Caco-2 (cell line): Measurements from ENCODE around the gene CNIH3. TPM values are rescaled to one million over a fixed set of nuclear protein-coding genes. Genes with fewer than 3 reads are reported as not detected.
A peak's percentile ranks its signal among the peaks of the same experiment; 100 is the strongest.

ENCODE experiments used
- BruUV-seq: library from RNA; stranded (reverse); fragments of 400-500 nt; replicated peaks from 2 replicates; lab custom pipeline; 2021; lab: Mats Ljungman, UMichigan
- CTCF ChIA-PET: fragments of 300-600 bp; sonication (Branson Sonifier 250); formaldehyde crosslinking; loops from one replicate; lab custom pipeline; 2022; ENCODE audit warnings: antibody characterized with exemption; lab: Charles Lee
- POLR2A ChIA-PET: fragments of 300-600 bp; sonication (Branson Sonifier 250); formaldehyde crosslinking; loops from one replicate; lab custom pipeline; 2022; ENCODE audit warnings: antibody characterized with exemption; lab: Charles Lee
- DNase-seq, 2 experiments: peaks; one replicate each; pipeline versions ENCODE4 v3.0.0 to v3.0.0-alpha.2; 2020 to 2022
- H3K27me3 ChIP-seq: replicated peaks from 2 replicates; pipeline ENCODE4 v1.6.0; 2011; ENCODE audit warnings: low read length; ENCODE audit not compliant: control insufficient read depth, insufficient read depth
- H3K36me3 ChIP-seq: 2 replicates; pipeline ENCODE4 v1.5.1; 2011; ENCODE audit warnings: low read length; ENCODE audit not compliant: control insufficient read depth, insufficient read depth
- H3K4me1 ChIP-seq: fragments of 250-450 bp; sonication (Bioruptor Pico); 2 replicates; pipeline ENCODE4 v1.5.1; 2020; ENCODE audit warnings: mild to moderate bottlenecking
- H3K4me3 ChIP-seq: 2 replicates; pipeline ENCODE4 v1.5.1; 2011; ENCODE audit warnings: low read depth, mild to moderate bottlenecking, control low read depth, low read length
- H3K9me3 ChIP-seq: fragments of 250-450 bp; sonication (Bioruptor Pico); 2 replicates; pipeline ENCODE4 v1.5.1; 2020; ENCODE audit warnings: mild to moderate bottlenecking, moderate library complexity
- H3K27ac Mint-ChIP-seq: one replicate; pipeline ENCODE4 v1.8.0; 2022; ENCODE audit warnings: mixed read lengths; ENCODE audit not compliant: unreplicated experiment
- H3K27me3 Mint-ChIP-seq: one replicate; pipeline ENCODE4 v1.8.0; 2022; ENCODE audit warnings: mixed read lengths; ENCODE audit not compliant: insufficient read depth, unreplicated experiment
- H3K36me3 Mint-ChIP-seq: one replicate; pipeline ENCODE4 v1.8.0; 2022; ENCODE audit warnings: mild to moderate bottlenecking, mixed read lengths; ENCODE audit not compliant: insufficient read depth, unreplicated experiment
- H3K4me1 Mint-ChIP-seq: one replicate; pipeline ENCODE4 v1.8.0; 2022; ENCODE audit warnings: low read depth, mixed read lengths; ENCODE audit not compliant: unreplicated experiment
- H3K4me3 Mint-ChIP-seq: one replicate; pipeline ENCODE4 v1.8.0; 2022; ENCODE audit warnings: mild to moderate bottlenecking, moderate library complexity, mixed read lengths; ENCODE audit not compliant: unreplicated experiment
- H3K9me3 Mint-ChIP-seq: one replicate; pipeline ENCODE4 v1.8.0; 2022; ENCODE audit warnings: mixed read lengths; ENCODE audit not compliant: unreplicated experiment
- intact Hi-C: fragments of 100-400 bp; cut with micrococcal nuclease; formaldehyde crosslinking; loops from one replicate; pipeline ENCODE4 v1.10.0; 2022; ENCODE audit not compliant: unreplicated experiment
- total RNA-seq: library from RNA; stranded (reverse); gene quantifications from 2 replicates; pipeline ENCODE4 v1.2.3, GENCODE V29; 2022
- TF ChIP-seq, protein P1 (sequence below), 2 experiments: fragments of 200-600 bp in 1 of 2; IDR thresholded peaks; 1 replicate in 1 of 2; 2 replicates in 1 of 2; pipeline versions ENCODE4 v1.5.1 to v1.8.0; 2011 to 2022; ENCODE audit warnings: antibody characterized with exemption in 1 of 2, control low read depth in 1 of 2, inconsistent platforms in 1 of 2, low read depth in 1 of 2, low read length in 1 of 2, mild to moderate bottlenecking in 1 of 2, moderate library complexity in 1 of 2; ENCODE audit not compliant: insufficient read depth in 1 of 2, severe bottlenecking in 1 of 2, unreplicated experiment in 1 of 2

CNIH3 gene
- total RNA-seq, 1 experiment from 2014 or later = 2.2 TPM

DNA sequence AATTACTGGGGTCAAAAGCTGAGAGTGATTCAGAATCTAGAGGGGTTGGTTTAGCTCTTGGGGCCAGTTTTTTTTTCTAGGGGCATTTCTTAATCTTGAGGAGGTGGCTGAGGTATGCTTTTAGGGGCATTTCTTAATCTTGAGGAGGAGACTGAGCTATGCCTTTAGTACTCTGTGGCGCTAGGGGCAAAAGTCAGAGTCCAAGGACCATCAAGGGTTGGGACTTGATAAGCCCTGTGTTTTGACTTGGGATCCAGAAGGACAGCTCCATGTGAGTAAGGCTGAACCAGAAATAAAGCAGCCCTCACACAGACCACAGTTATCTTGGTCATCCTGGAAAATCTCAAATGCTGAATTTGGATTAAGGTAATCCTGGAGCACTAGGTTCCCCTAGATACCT is 3.9 kb upstream of the CNIH3 start:
- no peaks in the 10 kb centered on the region for H3K27me3 Mint-ChIP-seq
- Histone ChIP-seq H3K36me3 (no peaks in the 10 kb centered on the region), H3K4me1 (peaks cover 38% of the 10 kb centered on the region), H3K9me3 (peaks cover 3% of the 10 kb centered on the region; the same call in 1 of the 2 replicates), H3K27me3 (no peaks in the 10 kb centered on the region), H3K4me3 (no peak overlapping the region)
- H3K27ac Mint-ChIP-seq = no peak overlapping the region
- TF ChIP-seq, protein P1, sequence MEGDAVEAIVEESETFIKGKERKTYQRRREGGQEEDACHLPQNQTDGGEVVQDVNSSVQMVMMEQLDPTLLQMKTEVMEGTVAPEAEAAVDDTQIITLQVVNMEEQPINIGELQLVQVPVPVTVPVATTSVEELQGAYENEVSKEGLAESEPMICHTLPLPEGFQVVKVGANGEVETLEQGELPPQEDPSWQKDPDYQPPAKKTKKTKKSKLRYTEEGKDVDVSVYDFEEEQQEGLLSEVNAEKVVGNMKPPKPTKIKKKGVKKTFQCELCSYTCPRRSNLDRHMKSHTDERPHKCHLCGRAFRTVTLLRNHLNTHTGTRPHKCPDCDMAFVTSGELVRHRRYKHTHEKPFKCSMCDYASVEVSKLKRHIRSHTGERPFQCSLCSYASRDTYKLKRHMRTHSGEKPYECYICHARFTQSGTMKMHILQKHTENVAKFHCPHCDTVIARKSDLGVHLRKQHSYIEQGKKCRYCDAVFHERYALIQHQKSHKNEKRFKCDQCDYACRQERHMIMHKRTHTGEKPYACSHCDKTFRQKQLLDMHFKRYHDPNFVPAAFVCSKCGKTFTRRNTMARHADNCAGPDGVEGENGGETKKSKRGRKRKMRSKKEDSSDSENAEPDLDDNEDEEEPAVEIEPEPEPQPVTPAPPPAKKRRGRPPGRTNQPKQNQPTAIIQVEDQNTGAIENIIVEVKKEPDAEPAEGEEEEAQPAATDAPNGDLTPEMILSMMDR (IDR thresholded peaks at IDR 0.05; ENCODE audit: insufficient read depth in 1 of 2, low read depth in 1 of 2, low read length in 1 of 2, severe bottlenecking in 1 of 2, unreplicated experiment in 1 of 2) = no peak
- intact Hi-C loops = no loop called here
- no peak for DNase-seq
- ChIA-PET CTCF (no interaction called here), POLR2A (no interaction called here)
- no TSS peak for BruUV-seq
- H3K4me3 Mint-ChIP-seq = no peak overlapping the region
- no peaks in the 10 kb centered on the region for H3K9me3 Mint-ChIP-seq
- H3K4me1 Mint-ChIP-seq = peaks cover 27% of the 10 kb centered on the region
- H3K36me3 Mint-ChIP-seq = no peaks in the 10 kb centered on the region

DNA sequence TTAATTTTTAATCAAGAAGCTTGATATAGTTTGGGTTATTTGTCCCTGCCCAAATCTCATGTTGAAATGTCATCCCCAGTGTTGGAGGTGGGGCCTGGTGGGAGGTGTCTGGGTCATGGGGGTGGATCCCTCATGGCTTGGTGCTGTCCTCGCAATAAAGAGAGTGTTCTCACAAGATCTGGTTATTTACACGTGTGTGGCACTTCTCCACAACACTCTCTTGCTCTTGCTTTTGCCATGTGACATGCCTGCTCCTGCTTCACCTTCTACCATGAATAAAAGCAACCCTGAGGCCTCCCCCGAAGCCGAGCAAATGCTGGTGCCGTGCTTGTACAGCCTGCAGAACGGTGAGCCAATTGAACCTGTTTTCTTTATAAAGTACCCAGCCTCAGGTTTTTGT is 2.6 kb upstream of the CNIH3 start:
- no TSS peak for BruUV-seq
- CTCF ChIA-PET = no interaction called here
- H3K4me1 ChIP-seq = peaks cover 30% of the 10 kb centered on the region
- Mint-ChIP-seq H3K27ac (no peak overlapping the region), H3K9me3 (no peaks in the 10 kb centered on the region), H3K4me3 (no peak overlapping the region), H3K36me3 (no peaks in the 10 kb centered on the region), H3K4me1 (peaks cover 18% of the 10 kb centered on the region), H3K27me3 (peaks cover 7% of the 10 kb centered on the region)
- peaks cover 3% of the 10 kb centered on the region; the same call in 1 of the 2 replicates for H3K9me3 ChIP-seq
- H3K27me3 ChIP-seq = no peaks in the 10 kb centered on the region; the same call in none of the 2 replicates
- no peak overlapping the region for H3K4me3 ChIP-seq
- DNase-seq = no peak
- POLR2A ChIA-PET = interaction anchor here (0.7 kb wide), 1 partner anchor 10 kb away, joined by 3 read pairs; no protein-coding TSS in a partner anchor
- no peaks in the 10 kb centered on the region for H3K36me3 ChIP-seq
- TF ChIP-seq, protein P1 (IDR thresholded peaks at IDR 0.05; ENCODE audit: insufficient read depth in 1 of 2, low read depth in 1 of 2, low read length in 1 of 2, severe bottlenecking in 1 of 2, unreplicated experiment in 1 of 2) = no peak
- intact Hi-C loops = no loop called here

GRCh38 chr1:224616756-224617409 is 766 bp downstream of the CNIH3 start:
- no peak for DNase-seq
- TF ChIP-seq, protein P1 (IDR thresholded peaks at IDR 0.05; ENCODE audit: insufficient read depth in 1 of 2, low read depth in 1 of 2, low read length in 1 of 2, severe bottlenecking in 1 of 2, unreplicated experiment in 1 of 2) = no peak
- H3K4me3 Mint-ChIP-seq = peak overlapping the region; percentile 80
- no TSS peak for BruUV-seq
- Histone ChIP-seq H3K9me3 (peaks cover 3% of the 10 kb centered on the region; the same call in 1 of the 2 replicates), H3K27me3 (no peaks in the 10 kb centered on the region; the same call in none of the 2 replicates), H3K36me3 (no peaks in the 10 kb centered on the region), H3K4me3 (peak overlapping the region; percentile 62), H3K4me1 (peaks cover 12% of the 10 kb centered on the region; the same call in 1 of the 2 replicates)
- ChIA-PET CTCF (interaction anchor here (1.1 to 1.9 kb wide), 2 partner anchors 27 to 306 kb away, joined by 4 to 7 read pairs; no protein-coding TSS in a partner anchor), POLR2A (no interaction called here)
- H3K36me3 Mint-ChIP-seq = no peaks in the 10 kb centered on the region
- H3K27ac Mint-ChIP-seq = no peak overlapping the region
- intact Hi-C loops = loop anchor here (5.0 kb wide), 1 partner anchor 90 kb away; no protein-coding TSS in a partner anchor
- peaks cover 7% of the 10 kb centered on the region for H3K4me1 Mint-ChIP-seq
- peaks cover 7% of the 10 kb centered on the region for H3K27me3 Mint-ChIP-seq
- peaks cover 6% of the 10 kb centered on the region for H3K9me3 Mint-ChIP-seq
